Measurements from ENCODE around the gene LHX4. TPM values are rescaled to one million over a fixed set of nuclear protein-coding genes. Genes with fewer than 3 reads are reported as not detected.

The LHX4 gene
- total and polyA plus RNA-seq, 2 of the 4 experiments (the other 2 are of a cell fraction), result 0.05 to 0.18 TPM

DNA sequence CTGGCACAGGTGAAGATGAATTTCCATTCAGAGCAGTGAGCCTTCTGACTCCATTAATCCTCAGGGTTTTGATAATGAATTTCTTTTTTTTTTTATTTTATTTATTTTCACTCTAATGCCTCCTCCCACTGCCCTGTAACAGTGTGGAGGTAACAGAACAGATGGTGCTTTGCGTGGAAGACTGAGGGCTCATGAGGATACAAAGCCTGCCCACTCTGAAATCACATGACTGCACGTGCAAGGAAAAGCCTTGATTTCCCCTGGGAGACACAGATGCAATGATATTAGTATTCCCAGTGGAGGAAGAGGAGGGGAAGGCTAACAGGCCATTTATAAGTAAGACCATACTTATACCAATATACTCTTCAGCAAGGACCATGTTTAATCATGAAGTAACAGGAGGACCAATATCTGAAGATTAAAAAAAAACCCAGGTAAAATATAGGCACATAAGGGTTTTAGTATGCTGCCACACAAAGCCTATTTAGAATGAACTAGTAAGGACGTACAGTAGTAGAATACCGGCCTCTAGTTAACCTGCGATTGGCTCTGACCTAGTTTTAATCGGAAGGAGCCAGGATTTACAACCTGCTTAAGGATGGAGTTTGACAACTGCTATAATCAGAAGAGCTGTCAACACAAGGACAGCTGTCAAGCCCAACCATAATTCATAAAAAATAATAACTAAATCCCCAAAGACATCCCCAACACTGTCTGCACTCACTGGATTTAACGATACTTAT, 69.6 kb downstream of the LHX4 start:
- peaks cover 8 to 28% of the 10 kb centered on the region in 2 experiments; a peak in 3 of 4 replicates for H3K79me1 ChIP-seq (ENCODE audit: low read depth in 1 of 2, low read length in 2 of 2)

More for the DNA sequence above, 69.6 kb downstream of the LHX4 start:
- Histone ChIP-seq H2BK20ac (ENCODE audit: low read depth, low read length) (no peak overlapping the region), H3K14ac (replicated peaks; ENCODE audit: low read depth, low read length) (no peak overlapping the region), H4K8ac (ENCODE audit: low read depth in 2 of 2, low read length in 2 of 2) (no peak overlapping the region), H4K20me1 (ENCODE audit: insufficient read depth, low read length) (peaks cover 7% of the 10 kb centered on the region; the same call in 1 of the 2 replicates), H2BK120ac (ENCODE audit: low read depth, low read length) (no peak overlapping the region), H2AK9ac (replicated peaks; ENCODE audit: low read depth, low read length, poor library complexity) (no peak overlapping the region), H3K4me2 (ENCODE audit: low read depth, low read length) (no peak overlapping the region), H2BK15ac (ENCODE audit: low read depth, low read length) (no peak overlapping the region), H3K9ac (ENCODE audit: low read depth, low read length) (no peak overlapping the region), H3K4ac (ENCODE audit: low read depth, low read length) (no peak overlapping the region), H3K56ac (ENCODE audit: extremely low read depth, insufficient read depth, low read length) (no peak overlapping the region), H3K27me3 (ENCODE audit: control insufficient read depth, insufficient read depth, low read length) (no peaks in the 10 kb centered on the region), H3K27ac (ENCODE audit: insufficient read depth, low read length) (no peak overlapping the region), H4K91ac (ENCODE audit: insufficient read depth, low read depth, low read length) (no peak overlapping the region), H3K18ac (ENCODE audit: low read depth, low read length) (no peak overlapping the region), H3K9me3 (ENCODE audit: control insufficient read depth, insufficient read depth, low read length) (no peaks in the 10 kb centered on the region), H2AFZ (replicated peaks; ENCODE audit: low read length, poor library complexity) (no peak overlapping the region), H4K5ac (ENCODE audit: low read depth, low read length) (no peak overlapping the region), H3K36me3 (ENCODE audit: control insufficient read depth, insufficient read depth, low read length) (no peaks in the 10 kb centered on the region; the same call in 1 of the 2 replicates), H3K4me1 (ENCODE audit: control insufficient read depth, insufficient read depth, low read length) (peaks cover 4% of the 10 kb centered on the region; the same call in 1 of the 2 replicates), H2AK5ac (ENCODE audit: low read depth, low read length) (no peak overlapping the region), H3K23ac (ENCODE audit: low read depth, low read length) (no peak overlapping the region), H3K4me3 (ENCODE audit: insufficient read depth, low read depth, low read length) (no peak overlapping the region), H3K9me1 (ENCODE audit: insufficient read depth, low read length) (0 out of 2 replicates have a peak, but pooled peaks cover 2% of the 10 kb centered on the region), H2BK5ac (ENCODE audit: low read depth, low read length, poor library complexity, severe bottlenecking) (no peak overlapping the region)
- WGBS, 2 experiments (ENCODE audit: extremely low coverage in 2 of 2, insufficient read length in 1 of 2), result 100% methylated on average over 1 of the region's 7 CpGs; no CpG with 5 or more reads in 1 of the 2 experiments
- no peak for ATAC-seq (ENCODE audit: low read depth)
- no peak for TF ChIP-seq CEBPB (IDR thresholded peaks at IDR 0.05; ENCODE audit: low read depth, low read length)
- TF ChIP-seq MAZ (IDR thresholded peaks at IDR 0.05; ENCODE audit: borderline replicate concordance, low read depth, low read length), result no peak
- TF ChIP-seq MAFK (IDR thresholded peaks at IDR 0.05; ENCODE audit: low read depth, low read length), result no peak
- TF ChIP-seq, protein P1, sequence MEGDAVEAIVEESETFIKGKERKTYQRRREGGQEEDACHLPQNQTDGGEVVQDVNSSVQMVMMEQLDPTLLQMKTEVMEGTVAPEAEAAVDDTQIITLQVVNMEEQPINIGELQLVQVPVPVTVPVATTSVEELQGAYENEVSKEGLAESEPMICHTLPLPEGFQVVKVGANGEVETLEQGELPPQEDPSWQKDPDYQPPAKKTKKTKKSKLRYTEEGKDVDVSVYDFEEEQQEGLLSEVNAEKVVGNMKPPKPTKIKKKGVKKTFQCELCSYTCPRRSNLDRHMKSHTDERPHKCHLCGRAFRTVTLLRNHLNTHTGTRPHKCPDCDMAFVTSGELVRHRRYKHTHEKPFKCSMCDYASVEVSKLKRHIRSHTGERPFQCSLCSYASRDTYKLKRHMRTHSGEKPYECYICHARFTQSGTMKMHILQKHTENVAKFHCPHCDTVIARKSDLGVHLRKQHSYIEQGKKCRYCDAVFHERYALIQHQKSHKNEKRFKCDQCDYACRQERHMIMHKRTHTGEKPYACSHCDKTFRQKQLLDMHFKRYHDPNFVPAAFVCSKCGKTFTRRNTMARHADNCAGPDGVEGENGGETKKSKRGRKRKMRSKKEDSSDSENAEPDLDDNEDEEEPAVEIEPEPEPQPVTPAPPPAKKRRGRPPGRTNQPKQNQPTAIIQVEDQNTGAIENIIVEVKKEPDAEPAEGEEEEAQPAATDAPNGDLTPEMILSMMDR (conservative IDR thresholded peaks at IDR 0.05; ENCODE audit: low read depth, low read length), result no peak
- no peak for TF ChIP-seq POLR2A (IDR thresholded peaks at IDR 0.05; ENCODE audit: low read depth, low read length)
- TF ChIP-seq, protein P2, sequence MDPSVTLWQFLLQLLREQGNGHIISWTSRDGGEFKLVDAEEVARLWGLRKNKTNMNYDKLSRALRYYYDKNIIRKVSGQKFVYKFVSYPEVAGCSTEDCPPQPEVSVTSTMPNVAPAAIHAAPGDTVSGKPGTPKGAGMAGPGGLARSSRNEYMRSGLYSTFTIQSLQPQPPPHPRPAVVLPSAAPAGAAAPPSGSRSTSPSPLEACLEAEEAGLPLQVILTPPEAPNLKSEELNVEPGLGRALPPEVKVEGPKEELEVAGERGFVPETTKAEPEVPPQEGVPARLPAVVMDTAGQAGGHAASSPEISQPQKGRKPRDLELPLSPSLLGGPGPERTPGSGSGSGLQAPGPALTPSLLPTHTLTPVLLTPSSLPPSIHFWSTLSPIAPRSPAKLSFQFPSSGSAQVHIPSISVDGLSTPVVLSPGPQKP (IDR thresholded peaks at IDR 0.05; ENCODE audit: borderline replicate concordance, low read depth, low read length), result no peak
- no peak for TF ChIP-seq NFE2L2 (IDR thresholded peaks at IDR 0.05; ENCODE audit: low read depth, low read length)
- no peak for TF ChIP-seq RFX5 (IDR thresholded peaks at IDR 0.05; ENCODE audit: low read depth, low read length)
- no TSS peak for BruUV-seq (replicated peaks)
- dilution Hi-C loops (cut with HindIII; ENCODE audit: low sequenced_read_pairs, unreplicated experiment), result no loop called here
- in situ Hi-C loops (cut with MboI; ENCODE audit: low sequenced_read_pairs), result no loop called here
- CTCF ChIA-PET, result interaction anchor here (0.7 kb wide), 1 partner anchor 16 kb away, joined by 3 read pairs; no protein-coding TSS in a partner anchor
- intact Hi-C loops (cut with micrococcal nuclease), result no loop called here
- POLR2A ChIA-PET (ENCODE audit: unreplicated experiment), result no interaction called here
- no peak for DNase-seq

Data from IMR-90 (cell line).